Right renal pelvis (tissue), 4 donors: ENCODE results near the gene UCK2. TPM values are rescaled to one million over a fixed set of nuclear protein-coding genes. Genes with fewer than 3 reads are reported as not detected.
A peak's percentile ranks its signal among the peaks of the same experiment; 100 is the strongest.

ENCODE experiments used
- DNase-seq, 4 donors: peaks; one replicate each; pipeline ENCODE4 v3.0.0-alpha.2; 2013; ENCODE audit warnings: low read depth in 4 of 4, low spot score in 3 of 4, missing footprints in 1 of 4
- polyA plus RNA-seq, 4 donors: library from polyadenylated mRNA; unstranded; fragments of 120-200 nt; gene quantifications; one replicate each; pipeline ENCODE4 v1.2.1, GENCODE V29; 2013; ENCODE audit not compliant: insufficient read length in 4 of 4

Gene UCK2
- polyA plus RNA-seq, 4 donors, result 20.3 to 22.3 (median 21.2) TPM

DNA sequence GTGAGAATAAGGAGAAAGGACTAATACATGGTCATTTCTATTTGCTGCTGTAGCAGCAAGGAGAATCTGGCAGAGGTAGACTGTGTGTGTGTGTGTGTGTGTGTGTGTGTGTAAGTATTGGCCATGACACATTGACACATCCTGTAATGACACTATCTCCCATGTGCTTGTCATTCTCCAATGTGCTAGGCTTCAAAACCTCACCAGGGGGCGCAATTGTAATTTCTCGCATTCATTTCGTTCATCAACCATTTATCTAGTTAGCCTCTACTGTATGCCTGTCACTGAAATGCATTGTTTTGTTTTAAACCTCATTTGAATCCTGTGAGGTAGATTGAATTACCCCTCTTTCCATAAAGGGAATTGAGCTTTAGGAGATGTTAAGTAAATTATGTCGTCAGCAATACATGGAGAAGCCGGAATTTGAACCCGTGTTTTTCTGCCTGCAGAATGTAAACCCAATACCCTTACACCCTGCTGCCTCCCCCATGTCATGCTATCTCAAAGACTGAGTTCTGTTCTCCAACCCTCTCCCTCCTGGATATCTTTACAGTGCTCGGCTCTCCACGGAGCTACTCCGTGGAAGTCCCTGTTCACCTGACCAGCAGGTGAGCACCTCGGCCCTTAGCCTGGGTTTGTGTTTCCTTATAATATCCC is 100.8 kb downstream of the UCK2 start:
- peak in 3 of 4 donors; percentile 18 to 36 (median 26) for DNase-seq

DNA sequence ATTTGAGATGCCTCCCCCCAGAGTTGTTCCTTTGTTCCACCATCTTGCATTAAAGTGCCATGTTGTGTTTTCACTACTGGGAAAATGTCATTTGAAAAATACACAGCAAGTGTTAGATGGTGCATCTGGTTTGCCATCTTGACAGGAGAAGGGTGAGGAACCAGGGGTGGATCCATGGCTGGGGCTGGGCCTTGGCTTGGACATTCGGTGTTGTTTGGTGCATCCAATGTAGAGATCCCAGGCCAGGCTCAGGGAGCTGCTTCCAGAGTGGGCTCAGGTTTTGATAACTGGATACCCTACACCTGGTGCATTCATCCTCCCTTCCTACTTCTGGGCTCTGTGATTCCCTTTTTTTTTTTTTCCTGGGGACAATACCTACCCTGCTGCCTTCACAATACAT is 103.5 kb downstream of the UCK2 start:
- DNase-seq, result no peak

DNA sequence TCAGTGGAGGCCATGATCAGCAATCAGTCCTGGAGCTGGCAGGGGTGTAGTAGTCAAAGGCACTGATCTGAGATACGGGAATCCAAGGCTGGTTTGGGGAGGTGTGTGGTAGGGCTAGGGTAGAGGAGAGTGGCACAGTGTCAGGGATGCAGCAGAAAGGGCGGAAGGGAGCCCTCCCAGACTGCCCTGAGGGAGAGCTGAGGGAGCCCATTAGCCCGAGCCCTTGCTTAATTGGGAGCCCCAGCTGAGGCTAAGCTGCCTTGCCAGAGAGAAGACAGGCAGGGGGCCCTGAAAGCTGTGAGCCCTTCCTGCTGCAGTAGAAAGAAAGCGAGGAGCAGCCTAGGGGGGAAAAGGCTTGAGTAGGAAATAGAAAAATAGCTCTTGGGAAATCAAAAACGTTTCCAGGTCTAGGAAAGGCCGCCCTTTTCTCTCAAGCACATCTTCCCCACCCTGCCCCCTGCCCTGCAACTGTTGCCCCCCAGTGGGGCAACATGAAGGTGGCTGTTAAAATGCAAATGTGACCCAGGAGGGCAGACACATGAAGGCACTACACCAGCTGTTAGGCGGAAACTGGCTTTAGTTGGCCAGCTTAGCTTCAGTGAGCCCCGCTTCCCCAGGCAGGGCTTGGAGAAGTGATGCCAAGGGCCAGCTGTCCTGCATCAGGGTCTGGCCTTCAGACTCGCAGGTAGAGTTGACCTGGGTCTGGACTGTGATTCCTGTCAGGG is 106.2 kb downstream of the UCK2 start:
- DNase-seq, result no peak

DNA sequence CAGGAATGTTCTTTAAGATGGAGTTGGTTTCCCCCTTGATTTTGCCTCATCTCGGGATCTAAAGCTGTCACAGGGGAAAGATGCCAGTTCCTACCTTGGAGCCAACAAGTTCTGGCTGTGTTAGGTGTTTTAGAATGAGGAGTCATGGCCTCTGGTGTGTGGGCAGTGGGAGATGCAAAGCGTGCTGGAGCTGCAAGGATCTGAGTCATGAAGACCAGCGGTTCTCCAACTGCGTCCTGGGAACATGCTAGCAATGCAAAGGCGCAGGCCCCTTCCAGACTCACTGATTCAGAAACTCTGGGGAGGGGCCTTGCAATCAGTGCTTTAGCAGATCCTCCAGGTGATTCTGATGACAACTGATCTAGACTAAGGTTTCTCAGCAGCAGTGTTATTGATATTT is 109.1 kb downstream of the UCK2 start:
- no peak for DNase-seq

GRCh38 chr1:165937829-165938228 is 110.4 kb downstream of the UCK2 start:
- no peak for DNase-seq

DNA sequence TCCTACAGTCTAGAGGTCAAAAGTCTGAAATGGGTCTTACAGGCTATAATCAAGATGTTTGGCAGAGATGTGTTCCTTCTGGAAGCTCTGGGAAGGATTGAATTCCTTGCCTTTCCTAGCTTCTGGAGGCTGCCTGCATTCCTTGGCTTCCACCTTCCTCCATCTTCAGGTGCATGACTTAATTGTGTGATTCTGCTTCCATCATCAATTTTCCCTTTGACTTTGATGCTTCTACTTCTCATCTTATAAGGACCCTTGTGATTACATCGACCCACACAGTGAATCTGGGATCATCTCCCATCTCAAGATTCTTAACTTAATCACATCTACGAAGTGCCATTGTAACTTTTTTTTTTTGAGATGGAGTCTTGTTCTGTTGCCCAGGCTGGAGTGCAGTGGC is 111.4 kb downstream of the UCK2 start:
- DNase-seq, result no peak

DNA sequence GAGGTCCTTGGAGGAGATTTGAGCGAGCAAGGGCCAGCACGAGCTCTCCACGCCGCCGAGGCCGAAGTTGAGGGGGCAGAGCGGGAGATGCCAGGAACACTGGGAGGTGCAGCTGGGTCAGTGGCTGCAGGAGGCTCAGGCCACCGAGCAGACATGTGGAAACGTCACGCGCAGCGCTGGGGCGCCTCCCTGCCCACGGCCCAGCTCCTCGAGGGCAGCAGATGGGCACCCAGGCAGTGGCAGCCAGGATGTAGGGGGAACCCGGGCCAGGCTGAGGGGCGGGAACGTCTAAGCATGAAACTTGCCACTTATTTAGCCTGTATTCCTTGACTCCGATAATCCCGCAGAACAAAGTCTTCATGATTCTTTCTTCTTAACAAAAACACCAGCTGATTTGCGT is 114.1 kb downstream of the UCK2 start:
- no peak for DNase-seq

- DNase-seq, result no peak
Observed at GRCh38 chr1:165942062-165942461, 114.6 kb downstream of the UCK2 start.

GRCh38 chr1:165942927-165943597 is 115.6 kb downstream of the UCK2 start:
- DNase-seq, result no peak

DNA sequence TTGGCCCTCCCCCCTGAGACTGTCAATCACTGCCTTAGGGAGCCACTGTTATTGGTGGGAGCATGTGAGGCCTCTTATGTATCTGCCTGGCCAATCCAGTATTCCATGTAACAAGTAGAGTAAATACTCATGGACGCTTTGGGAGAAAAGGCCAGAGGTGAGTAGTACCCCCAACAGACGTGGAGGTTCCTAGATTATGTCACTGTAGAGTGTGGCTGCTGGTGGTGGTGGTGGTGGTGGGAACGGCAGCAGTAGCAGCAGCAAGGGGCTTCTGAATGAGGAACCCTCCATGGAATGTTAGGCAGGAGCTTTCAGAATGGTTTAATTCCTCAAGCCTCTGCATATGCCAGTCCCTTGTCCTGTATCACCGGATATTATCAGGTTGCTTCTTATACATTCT is 118.5 kb downstream of the UCK2 start:
- DNase-seq, result no peak

DNA sequence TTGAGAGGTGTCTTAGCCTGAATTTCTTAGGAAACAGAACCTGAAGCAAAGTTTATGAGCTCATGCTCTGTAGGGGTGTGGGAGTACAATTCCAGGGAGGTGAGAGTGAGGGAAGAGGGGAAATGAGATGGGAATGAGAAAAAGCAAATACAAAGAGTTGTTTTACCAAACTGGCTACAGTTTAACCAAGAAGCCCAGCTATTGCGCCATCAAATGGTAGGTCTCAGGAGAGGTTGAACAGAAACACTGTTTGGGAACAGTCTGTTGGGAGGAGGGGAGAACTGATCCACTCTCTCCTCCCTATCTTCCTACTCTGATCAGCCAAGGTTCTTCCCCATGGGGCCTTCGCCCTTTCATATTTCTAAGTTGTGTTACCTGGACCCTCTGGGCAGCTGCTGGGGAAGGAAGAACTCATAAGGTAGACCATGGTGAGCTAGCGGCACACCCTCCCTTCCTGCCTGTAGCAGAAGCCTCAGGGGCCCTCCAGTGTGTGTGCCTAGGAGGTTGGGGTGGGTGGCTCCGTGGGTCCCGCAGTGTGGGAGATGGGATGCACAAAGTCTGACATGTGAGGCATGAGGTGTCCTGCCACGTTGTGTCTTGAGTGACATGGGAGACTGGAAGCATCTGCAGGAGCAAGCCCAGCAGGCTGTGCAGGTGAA is 120.5 kb downstream of the UCK2 start:
- no peak for DNase-seq

DNA sequence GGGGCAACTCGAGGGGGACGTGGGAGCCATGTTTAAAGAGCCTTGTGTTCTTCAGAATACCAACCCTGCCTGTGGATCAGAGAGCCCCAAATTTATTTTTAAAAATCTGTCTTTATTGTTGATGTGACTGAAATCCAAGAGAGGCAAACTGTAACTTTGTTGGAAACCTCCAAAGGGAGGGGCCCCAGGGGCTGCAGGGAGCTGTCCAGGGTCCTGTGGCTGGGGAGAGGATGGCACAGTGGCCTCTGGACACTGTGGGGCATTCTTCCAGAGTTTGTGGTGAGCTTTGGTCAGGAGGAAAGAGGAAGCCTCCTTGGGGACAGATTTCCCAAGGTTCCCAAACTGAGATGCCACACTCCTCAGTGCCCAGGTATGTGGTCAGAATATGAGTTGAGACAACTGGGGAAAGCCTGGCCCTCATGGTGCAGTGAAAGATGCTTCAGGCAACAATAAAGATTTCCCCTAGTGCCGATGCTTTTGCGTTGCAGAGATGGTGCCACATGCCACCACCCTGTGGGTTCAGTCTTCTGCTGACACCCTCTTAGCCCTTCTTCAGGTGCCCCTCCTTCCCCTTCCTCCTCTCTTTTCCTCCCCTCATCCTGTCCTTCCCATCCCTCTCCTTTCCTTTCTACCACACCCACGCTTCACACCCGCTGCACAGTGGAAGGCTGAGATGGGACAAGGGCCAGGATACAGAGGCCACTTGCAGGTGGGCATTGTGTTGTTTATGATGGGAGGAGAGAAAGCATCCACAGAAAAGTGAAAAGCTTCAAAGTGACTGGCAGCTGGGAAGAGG is 122.1 kb downstream of the UCK2 start:
- DNase-seq, result peak in 3 of 4 donors; percentile 35 to 37 (median 37)

DNA sequence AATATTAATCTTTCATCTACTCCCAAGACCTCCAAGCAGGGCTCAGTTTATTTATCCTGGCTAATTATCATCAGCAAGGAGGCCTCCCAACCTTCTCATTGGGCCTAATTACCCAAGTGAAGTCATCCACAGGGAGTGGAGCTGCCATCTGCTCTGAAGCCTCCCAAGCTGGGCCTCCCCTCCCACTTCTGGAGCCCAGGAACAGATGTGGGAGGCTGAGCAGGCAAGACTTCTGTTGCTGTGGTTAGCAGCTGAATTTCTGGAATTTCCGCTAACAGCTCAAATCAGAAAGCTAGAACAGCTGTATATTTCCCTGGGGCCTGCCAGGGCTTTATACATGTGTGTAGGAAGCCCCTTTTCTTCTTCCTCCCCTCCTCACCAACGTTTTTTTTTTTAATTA is 127.5 kb downstream of the UCK2 start:
- DNase-seq, result peak in 3 of 4 donors; percentile 20 to 31 (median 24)

DNA sequence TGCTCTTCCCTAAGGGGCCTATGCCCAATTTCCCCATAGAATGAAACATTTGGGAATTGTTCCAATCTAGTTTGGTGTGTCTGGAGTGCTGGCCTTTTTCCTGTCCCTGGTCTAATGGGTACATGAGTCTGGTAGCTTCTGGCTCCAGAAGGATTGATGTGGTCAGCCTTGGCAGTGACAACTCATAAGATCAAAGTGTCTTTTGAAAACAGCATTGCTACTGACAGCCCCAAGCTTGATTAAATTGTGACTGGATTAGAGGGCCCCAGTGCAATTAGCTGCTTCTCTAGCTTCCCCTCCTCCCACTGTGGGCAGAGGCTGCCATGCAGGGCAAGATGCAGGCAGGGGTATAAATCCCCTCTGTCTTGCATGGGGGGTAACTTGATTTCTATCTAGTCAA is 130.9 kb downstream of the UCK2 start:
- DNase-seq, result no peak

- DNase-seq, result no peak
Observed at GRCh38 chr1:165960136-165960535, 132.7 kb downstream of the UCK2 start.

GRCh38 chr1:165960881-165961280 is 133.5 kb downstream of the UCK2 start:
- DNase-seq, result no peak
